LoVo (cell line): ENCODE measurements around the gene SUFU.

Experiments
- DNase-seq: peaks from one replicate; pipeline ENCODE4 v3.0.0-alpha.2; 2016; ENCODE audit warnings: low spot score

Gene SUFU

DNA sequence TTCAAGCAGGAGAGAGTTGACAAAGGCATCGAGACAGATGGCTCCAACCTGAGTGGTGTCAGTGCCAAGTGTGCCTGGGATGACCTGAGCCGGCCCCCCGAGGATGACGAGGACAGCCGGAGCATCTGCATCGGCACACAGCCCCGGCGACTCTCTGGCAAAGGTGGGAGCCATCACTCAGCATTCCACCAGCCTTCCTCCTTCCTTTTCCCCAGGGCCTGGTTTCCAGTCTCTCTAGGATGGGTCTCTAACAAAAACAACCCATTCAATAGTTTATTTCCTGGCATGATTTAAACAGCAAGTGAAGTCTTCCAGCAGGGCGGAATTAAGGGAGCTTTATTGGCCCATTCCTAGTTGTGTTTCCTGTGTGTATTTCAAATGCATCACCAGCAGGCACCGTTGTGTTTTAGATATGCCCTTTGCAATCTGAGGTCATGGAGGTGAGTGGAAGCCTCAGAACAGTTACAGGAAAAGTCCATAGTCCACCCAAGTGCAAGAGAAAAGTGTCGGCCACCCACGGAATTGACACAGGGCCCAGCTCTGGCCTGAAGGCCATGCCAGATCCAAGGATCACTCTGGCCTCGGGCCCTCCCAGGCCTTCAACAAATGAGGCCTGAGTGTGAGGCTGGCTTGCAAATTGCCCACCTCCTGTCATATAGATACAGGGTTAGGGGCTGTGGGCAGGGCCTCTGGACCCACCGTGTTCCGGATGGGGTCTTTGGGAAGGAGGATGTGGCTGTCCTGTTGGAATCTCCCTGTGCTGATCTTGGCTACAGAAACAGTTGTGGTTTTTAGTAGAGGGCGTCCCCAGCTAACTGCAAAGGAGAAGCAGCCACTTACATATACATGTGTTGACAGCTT lies 93.6 kb downstream of the SUFU start:
- DNase-seq: no peak

DNA sequence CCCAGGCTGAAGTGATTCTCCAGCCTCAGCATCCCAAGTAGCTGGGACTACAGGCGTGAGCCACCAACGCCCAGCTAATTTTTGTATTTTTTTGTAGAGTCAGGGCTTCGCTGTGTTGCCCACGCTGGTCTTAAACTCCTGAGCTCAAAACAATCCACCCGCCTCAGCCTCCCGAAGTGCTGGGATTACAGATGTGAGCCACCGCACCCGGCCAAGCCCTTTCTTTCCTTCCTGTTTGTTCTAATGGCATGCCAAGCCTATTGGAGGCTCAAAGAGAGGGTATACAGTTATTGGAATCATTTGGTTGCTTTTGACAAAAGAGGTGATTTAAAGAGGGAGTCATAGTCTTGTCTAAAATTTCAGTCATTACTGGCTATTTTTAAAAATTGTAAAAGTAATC lies 94.5 kb downstream of the SUFU start:
- DNase-seq: no peak

DNA sequence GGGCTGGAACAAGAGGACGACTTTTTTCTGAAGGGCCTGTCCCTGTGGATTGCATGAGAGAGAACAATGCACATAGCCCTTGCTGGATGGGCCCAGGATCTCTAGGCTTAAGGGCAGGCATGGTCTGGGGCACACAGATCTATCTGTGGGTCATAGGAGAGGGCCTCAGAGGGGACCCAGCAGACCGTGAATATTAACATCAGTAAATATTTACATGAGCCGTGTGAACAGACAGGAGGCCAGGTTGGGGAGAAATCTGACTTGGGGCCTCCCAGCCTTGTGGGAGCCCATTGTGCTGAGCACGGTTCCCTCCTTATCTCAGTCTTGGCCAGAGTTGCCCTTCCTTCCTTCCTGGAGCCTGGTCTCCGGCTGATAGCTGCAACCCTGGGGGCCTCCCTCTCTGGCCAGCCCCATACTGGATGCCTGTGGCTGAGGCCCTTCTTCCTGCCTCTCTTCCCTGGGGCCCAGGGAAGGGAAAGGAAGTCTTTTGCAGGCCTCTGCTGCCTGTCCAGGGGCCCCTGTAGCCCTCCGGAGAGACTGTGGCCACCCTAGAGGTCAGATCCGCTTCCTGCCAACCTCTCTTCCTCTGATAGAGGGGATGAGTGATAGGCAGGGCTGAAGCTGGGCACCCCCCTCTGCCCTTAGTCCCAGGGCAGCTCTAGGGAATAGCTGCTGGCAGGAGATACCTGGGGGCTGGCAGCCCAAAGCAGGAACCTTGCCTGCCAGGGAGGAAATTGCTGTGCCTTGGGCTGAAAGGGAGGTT lies 96.0 kb downstream of the SUFU start:
- no peak for DNase-seq

DNA sequence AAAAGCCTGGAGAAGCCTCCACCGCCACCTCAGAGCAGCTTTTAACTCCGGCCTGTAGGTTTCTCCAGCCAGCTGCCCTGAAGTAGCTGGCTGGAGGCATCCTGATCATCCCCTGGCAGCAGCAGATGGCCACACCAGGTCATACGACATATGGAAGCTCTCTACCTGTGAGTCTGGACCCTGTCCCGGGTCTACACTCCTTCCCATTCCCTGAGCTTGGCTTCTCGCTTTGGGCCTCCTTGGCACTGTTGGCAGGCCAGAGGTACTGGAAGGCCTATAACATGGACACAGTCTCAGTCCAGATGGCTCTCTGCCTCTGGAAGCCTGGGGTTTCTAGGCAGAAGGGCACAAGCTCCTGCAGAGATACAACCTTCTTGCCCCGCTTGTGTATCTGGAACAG lies 97.0 kb downstream of the SUFU start:
- no peak for DNase-seq

DNA sequence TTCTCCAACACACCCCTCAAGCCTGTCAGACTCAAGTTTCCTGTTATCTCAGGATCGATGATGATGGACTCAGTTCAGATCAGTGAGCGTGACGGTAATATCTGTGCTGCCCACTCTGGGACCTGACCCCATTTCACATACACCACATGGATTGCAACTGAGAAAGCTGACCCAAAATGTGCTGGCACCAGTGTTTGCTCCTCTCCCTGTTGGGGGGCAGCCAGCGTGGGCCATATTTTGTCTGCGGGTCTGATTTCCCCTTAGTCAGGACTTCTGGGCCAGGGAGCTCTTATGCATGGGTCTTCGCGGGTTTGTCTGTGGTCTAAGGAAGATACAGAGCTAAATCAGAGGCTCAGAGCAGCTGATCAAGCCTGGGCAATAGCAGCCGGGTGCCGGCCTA lies 97.9 kb downstream of the SUFU start:
- DNase-seq: no peak

DNA sequence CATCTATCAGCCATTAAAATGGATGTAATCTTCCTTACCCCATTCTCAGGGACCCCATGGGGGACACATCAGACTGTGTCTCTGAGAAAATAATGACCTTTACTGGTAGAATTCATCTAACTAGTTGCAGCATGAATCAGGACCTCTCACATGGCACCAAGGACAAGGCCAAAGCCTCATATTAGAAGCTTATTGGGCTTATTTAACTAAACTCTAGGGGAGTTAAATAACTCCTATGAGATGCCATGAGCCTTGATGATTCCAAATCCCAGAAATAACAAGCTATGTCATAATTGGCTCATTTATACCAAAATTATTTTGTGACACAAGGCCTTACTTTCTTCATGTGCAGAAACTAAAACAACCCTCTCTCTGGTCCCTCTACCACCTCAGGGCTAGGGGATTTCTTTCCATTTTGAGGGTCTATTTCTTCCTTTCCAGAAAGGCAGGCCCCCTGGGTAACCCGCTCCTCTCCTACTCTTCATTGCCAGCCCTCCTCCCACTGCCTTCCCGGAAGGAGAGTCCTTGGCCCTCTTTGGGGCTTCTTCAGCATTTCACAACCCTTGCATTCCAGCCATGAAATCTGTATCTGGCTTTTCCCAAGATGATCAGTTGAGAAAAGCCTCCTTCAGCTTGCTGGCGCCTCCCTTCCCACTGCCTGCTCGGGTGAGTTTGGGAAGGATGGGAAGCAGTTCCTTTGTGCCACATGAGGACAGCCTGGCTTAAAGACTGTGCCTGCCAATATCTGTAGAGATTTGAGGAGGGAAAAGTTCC lies 98.7 kb downstream of the SUFU start:
- no peak for DNase-seq

DNA sequence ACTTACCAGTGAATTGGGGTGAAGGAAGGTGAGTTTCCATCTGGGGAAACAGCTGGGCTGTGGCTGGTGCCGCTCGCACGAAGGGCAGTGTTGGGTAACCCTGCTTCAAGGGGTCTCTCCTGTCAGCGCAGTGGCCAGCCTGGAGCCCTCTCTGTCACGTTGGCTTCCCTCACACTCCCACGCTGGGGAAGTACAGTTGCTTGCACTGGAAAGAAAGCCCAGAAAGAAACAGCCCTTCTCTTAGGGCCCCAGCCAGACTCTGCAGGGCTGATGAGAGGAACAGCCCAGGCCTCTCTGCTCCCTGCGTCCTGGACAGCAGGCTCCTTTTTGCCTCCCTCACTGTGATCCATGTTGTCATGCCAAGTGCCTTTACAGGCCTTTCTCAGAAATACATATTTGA lies 100.2 kb downstream of the SUFU start:
- no peak for DNase-seq

DNA sequence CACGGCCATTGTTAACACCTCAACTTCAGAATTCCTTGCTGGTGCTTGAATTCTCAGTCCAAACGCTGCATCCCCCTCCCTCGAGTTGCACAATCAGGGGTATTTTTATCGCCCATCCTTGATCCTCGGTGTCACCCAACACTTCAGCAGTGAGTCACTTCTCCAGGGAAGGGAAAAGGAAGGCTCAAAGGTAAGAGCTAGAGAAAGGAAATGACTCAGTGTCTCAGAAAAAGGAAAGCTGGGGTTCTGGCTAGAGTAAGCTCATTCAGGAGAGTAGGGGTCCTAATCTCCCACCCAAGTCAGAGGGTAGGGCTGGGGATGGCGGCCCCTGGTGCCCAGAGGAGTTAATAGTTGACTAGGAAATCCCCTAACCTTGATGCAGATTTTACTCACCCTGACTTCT lies 100.7 kb downstream of the SUFU start:
- DNase-seq: no peak

DNA sequence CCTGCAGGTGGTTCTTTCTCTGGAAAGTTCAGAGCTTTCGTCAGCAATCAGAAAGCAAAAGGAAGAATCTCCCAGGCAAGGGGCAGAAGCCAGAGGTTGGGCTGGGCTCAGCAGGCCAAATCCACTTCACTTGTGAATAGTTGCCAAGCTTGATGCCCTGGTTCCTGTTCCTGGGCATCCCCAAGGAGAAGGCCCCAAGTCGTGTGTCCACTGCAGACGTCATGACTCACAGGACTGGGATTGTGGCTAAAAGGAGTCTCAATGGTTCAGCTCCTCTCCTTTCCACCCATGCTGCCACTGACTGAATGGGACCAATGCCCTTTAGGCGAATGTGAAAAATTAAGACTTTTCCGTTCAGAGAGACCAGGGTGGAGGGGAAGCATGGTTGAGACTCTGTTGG lies 101.9 kb downstream of the SUFU start:
- no peak for DNase-seq

DNA sequence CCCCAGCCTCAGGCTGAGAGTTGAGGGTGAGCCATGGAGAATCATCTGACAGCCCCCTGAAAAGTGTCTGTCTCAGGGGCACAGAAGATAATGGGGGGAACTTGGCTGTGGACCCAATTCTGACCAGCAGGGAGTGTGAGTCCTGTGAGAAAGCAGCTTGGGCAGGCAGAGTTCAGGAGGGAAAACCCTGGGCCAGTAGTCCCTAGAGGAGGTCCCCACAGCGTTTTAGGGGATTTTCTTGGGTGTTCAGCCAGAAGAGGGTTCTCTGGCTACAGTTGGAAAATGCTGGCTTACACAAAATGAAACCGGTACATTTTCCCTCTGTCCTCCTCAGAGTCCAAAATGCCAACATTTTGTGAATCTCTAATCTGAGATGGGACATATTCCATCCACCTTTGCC lies 104.7 kb downstream of the SUFU start:
- DNase-seq: no peak

DNA sequence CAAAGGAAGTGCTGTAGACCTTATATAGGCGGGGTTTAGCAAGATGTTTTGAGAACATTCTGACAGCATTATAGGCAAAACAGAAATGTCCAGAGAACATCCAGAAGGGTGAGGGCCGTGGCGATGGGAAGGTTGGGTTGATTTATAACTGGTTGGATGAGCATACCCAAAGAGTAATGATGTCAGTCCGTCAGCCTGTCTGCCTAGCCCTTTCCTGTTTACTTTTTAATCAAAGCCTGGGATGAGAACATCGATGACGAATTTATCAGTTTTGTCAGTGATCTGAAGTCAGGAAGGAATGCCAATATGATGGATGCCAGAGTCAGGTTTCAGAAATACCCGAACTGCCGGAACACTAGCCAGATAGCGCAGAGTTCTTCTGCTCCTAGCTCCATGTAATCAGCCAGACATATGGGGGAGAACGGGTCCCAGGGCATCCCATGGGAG lies 106.7 kb downstream of the SUFU start:
- no peak for DNase-seq

DNA sequence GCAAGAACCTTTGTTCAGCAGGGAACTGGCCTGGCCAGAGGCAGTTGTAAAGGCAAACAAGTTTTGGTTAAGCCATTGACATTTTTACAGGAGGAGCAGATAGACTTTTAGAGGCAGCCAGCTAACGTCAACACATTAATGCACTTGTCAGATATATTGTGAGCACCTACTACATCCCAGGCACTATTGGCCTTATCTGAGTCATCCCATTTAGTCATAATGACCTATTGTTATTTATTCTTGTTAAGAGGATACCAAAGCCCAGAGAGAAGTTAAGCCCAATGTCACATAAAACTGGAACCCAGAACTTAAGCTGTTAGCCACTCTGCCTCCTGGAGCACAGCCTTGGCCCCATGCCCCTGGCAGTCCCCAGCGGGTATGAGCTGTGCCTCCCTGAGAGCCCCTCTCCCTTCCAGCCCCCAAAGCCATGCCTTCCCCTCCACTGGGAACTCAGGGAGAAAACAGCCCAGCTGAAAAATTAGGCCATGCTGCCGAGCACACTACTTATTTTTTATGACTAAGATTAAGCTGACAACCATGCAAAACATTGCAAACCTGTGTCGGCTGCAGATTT lies 107.8 kb downstream of the SUFU start:
- no peak for DNase-seq

DNA sequence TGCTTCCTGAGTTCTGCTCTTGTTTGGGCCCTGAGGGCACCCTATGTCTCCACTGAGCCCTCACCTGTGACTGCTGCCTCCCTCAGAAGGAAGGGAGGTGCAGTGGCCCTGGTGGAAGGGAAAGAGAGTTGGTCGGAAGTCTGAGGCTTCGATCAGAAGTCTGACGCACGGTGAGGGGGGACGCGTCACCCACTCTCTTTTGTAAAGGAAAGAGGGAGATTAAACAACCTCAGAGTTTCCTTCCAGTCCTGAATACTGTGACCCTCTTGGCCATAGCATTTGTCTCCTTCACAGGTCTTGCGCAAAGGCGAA lies 109.1 kb downstream of the SUFU start:
- DNase-seq: no peak

DNA sequence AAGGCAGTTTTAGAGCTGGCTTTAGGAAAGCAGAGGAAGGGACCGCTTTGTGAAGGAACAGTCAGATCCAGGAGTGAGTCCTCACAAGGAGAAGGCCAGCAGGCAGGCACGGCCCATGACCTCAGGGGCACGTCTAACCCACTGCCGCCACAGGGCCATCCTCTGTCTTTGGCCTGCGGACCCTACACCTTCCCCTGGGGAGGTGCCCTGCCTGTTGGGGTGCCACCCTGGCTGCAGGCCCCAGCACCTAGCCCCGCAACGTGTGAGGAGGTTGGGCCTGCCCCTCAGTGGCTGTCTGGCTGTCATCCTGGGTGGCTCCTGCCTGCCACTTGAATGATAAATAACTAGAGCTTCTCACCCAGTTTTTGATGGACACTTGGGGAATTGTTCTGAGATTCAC lies 109.5 kb downstream of the SUFU start:
- no peak for DNase-seq

DNA sequence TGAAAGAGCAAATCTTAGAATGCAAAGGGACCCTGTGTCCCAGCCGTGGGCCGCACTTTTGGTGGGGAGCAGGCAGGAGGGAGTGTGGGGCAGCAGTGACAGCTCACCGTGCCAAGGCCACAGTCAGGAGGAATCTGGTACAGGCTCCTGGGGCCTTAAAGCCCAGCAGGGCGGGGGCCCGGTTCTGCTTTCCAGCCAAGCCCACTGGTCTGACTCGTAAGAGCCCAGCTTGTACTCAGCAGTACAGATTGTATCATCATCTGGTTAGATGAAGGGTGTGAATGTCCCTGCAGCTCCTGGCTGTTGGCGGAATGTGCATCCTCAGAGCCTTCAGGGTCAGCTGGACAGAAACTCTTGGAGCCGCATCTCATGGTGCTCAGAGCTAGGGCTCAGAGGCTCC lies 110.0 kb downstream of the SUFU start:
- DNase-seq: no peak

DNA sequence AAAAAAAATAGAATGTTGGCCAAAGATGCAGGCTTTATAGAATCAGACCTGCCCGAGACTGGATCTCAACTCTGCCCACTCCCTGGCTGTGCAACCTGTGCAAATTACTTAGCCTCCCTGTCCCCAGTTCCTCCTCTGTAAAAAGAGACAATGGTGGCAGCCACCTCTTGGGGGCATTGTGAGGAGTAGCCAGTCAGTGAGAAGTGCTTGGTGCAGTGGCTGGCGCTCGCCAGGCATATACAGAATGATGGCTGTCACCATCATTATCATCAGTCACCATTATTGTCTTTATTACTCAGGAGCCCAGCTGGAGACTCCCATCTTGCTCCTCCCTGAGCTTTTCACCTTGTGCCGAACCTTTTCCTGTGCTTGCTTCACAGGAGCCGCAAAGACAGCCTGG lies 111.1 kb downstream of the SUFU start:
- DNase-seq: no peak

DNA sequence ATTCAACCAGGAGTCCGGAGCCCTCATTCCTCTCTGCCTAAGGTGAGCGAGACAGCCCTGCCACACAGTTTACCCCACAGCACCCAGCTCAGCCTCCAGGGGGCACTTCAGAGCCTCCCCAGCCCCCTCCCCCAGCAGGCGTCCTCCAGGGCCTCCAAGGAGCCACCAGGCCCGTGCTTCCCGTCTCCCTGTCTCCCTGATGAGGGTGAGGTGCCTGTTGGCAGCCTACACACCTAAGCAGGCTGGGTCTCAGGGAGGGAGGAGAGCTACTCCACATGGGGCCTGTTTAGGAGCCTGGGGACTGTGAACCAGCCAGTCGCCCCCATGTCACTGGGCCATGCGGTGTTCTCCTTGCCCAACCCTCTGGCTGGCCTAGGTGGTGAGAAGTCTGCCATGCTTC lies 111.6 kb downstream of the SUFU start:
- no peak for DNase-seq

DNA sequence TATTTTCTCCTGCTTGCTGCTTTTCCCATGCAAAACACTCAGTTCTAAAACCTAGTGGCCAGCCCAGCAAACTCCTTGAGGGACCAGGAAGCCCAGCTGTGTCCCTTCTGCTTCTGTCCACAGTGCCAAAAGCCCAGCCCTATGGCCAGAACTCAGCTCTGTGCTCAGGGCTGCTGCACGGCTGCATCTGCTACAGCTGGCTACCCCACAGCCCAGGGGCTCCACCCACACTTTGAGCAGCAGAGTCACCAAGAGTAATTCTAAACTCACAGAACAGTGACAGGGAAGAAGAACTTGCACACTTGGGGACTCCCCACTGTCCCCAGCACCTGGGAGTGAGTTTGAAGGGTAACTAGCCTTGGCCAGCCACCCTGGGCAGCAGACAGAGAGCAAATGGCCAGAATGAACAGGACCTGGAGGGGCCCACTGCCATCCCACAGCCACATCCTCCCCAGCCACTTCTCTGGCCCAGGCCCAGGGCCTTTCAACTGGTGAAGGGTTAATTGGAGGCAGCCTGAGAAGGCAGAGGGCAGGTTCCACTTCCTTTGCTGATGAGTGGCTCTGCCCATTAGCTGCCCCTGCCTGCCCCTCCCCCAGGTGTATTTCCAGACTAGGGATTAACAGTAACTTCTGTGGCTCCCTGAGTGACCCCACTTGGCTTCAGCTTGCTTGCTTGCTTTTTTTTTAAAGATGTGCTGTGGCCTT lies 112.4 kb downstream of the SUFU start:
- DNase-seq: no peak

DNA sequence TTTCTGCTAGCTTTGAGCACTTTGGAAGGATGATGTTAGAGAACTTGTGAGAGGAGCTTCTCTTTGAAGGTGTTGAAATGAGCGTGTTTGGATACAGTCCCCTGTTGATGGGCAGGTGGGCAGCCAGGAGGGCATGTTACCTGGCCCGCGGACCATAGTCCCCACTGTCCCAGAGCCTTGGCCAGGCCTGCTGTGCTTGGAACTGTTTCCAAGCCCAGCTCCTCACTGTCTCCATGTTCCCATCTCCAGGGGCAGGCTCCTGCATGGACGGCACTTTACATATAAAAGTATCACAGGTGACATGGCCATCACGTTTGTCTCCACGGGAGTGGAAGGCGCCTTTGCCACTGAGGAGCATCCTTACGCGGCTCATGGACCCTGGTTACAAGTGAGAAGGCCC lies 113.3 kb downstream of the SUFU start:
- DNase-seq: no peak

DNA sequence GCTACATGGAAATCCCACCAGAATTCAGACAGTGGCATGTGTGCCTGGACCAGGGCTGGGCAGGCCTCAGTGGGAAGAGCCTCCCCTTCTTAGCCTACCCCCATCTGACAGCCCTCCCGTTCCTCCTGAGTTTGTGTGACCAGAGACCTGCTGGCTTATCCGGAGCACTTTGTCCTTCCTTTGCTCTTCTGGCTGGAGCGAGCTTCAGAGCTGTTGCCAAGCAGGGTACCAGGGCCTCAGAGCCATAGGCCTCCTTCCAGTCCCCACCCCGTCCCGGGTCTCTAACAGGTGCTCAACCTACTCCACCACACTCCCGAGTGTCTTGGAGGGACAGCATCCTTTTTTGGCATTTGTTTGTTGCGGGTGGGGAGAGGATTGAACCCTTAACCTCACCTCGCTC lies 114.0 kb downstream of the SUFU start:
- DNase-seq: no peak

DNA sequence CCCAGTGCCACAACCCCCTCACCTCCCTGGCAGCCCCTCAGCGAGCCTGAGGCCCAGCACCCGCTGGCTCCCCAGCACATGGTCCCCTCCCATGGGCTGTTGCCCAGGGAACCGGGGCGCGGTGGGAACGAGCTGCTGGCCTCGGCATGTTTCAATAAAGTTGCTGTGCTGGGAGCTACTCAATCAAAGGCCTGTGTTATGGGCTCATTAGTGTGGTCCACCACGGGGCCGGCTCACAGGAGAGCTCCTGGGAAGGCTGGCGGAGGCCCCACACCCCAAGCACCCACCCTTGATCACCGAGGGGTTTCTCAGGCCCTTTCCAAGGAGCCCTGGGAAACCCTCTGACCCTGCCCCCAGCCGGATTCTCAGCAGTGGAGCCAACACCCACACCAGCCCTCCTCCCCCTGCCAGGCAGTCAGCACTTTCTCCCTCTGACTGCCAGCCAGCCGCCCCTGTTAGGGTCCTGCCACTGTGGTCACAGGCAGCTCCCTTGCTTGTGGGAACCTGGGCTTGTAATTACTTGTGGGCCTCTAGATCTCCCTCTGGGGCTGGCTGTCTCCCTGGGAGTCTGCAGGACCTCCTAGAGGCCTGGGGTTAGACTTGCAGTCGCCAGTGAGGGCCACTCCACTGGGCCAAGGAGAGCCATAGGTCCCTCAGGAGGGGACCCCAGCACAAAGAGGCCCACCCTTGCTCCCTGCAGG lies 115.7 kb downstream of the SUFU start:
- no peak for DNase-seq
